ENCODE data around the gene CENPT. TPM values are rescaled to one million over a fixed set of nuclear protein-coding genes. Genes with fewer than 3 reads are reported as not detected.
"Not testable (repeated sequence)": the region's sequence is repeated elsewhere in the genome, so short reads cannot be mapped to it uniquely, and the experiment has no call there.

CENPT gene
- total RNA-seq, 1 donor from 2014 or later: 46.3 TPM

- Mint-ChIP-seq H3K36me3 (ENCODE audit: unreplicated experiment) (peaks cover 14% of the 10 kb centered on the region), H3K9me3 (ENCODE audit: unreplicated experiment) (no peaks in the 10 kb centered on the region), H3K4me1 (ENCODE audit: unreplicated experiment) (peaks cover 26% of the 10 kb centered on the region), H3K27ac (ENCODE audit: unreplicated experiment) (peak overlapping the region; percentile 60), H3K4me3 (ENCODE audit: unreplicated experiment) (no peak overlapping the region), H3K27me3 (ENCODE audit: unreplicated experiment) (no peaks in the 10 kb centered on the region)
- DNase-seq (ENCODE audit: extremely low spot score, unreplicated experiment): no peak
- TF ChIP-seq CTCF (IDR thresholded peaks at IDR 0.05): no peak
Observed at GRCh38 chr16:67864594-67864993, 17.1 kb upstream of the CENPT start.

- not testable (repeated sequence) for H3K27me3 Mint-ChIP-seq (ENCODE audit: unreplicated experiment); H3K9me3 Mint-ChIP-seq (ENCODE audit: unreplicated experiment); H3K4me3 Mint-ChIP-seq (ENCODE audit: unreplicated experiment); DNase-seq (ENCODE audit: extremely low spot score, unreplicated experiment)
- peak overlapping the region; percentile 62 for H3K27ac Mint-ChIP-seq (ENCODE audit: unreplicated experiment)
- peaks cover 14% of the 10 kb centered on the region for H3K36me3 Mint-ChIP-seq (ENCODE audit: unreplicated experiment)
- H3K4me1 Mint-ChIP-seq (ENCODE audit: unreplicated experiment): peaks cover 26% of the 10 kb centered on the region
Observed at GRCh38 chr16:67864044-67864443, 16.6 kb upstream of the CENPT start.

GRCh38 chr16:67862623-67863583 lies 15.4 kb upstream of the CENPT start:
- DNase-seq (ENCODE audit: extremely low spot score, unreplicated experiment): no peak
- no peak for TF ChIP-seq CTCF (IDR thresholded peaks at IDR 0.05)
- no peaks in the 10 kb centered on the region for H3K9me3 Mint-ChIP-seq (ENCODE audit: unreplicated experiment)
- peaks cover 12% of the 10 kb centered on the region for H3K36me3 Mint-ChIP-seq (ENCODE audit: unreplicated experiment)
- H3K27ac Mint-ChIP-seq (ENCODE audit: unreplicated experiment): peak overlapping the region; percentile 68
- H3K4me3 Mint-ChIP-seq (ENCODE audit: unreplicated experiment): peak overlapping the region; percentile 9
- H3K27me3 Mint-ChIP-seq (ENCODE audit: unreplicated experiment): no peaks in the 10 kb centered on the region
- H3K4me1 Mint-ChIP-seq (ENCODE audit: unreplicated experiment): peaks cover 28% of the 10 kb centered on the region

GRCh38 chr16:67861877-67862276 lies 14.4 kb upstream of the CENPT start:
- H3K4me1 Mint-ChIP-seq (ENCODE audit: unreplicated experiment): peaks cover 38% of the 10 kb centered on the region
- no peaks in the 10 kb centered on the region for H3K9me3 Mint-ChIP-seq (ENCODE audit: unreplicated experiment)
- H3K36me3 Mint-ChIP-seq (ENCODE audit: unreplicated experiment): peaks cover 12% of the 10 kb centered on the region
- peak overlapping the region; percentile 68 for H3K27ac Mint-ChIP-seq (ENCODE audit: unreplicated experiment)
- no peak overlapping the region for H3K4me3 Mint-ChIP-seq (ENCODE audit: unreplicated experiment)
- no peak for DNase-seq (ENCODE audit: extremely low spot score, unreplicated experiment)
- TF ChIP-seq CTCF (IDR thresholded peaks at IDR 0.05): no peak
- no peaks in the 10 kb centered on the region for H3K27me3 Mint-ChIP-seq (ENCODE audit: unreplicated experiment)

- Mint-ChIP-seq H3K27ac (ENCODE audit: unreplicated experiment) (peak overlapping the region; percentile 64), H3K4me1 (ENCODE audit: unreplicated experiment) (peaks cover 41% of the 10 kb centered on the region), H3K4me3 (ENCODE audit: unreplicated experiment) (no peak overlapping the region), H3K27me3 (ENCODE audit: unreplicated experiment) (no peaks in the 10 kb centered on the region), H3K36me3 (ENCODE audit: unreplicated experiment) (peaks cover 9% of the 10 kb centered on the region), H3K9me3 (ENCODE audit: unreplicated experiment) (no peaks in the 10 kb centered on the region)
- TF ChIP-seq CTCF (IDR thresholded peaks at IDR 0.05): no peak
- no peak for DNase-seq (ENCODE audit: extremely low spot score, unreplicated experiment)
Observed at GRCh38 chr16:67860589-67861398, 13.3 kb upstream of the CENPT start.
